NCI-H1436 (cell line): ENCODE measurements around the gene ATF7IP2.

Experiments
- DNase-seq: peaks from one replicate; lab custom pipeline; 2025; lab: John Stamatoyannopoulos, UW

ATF7IP2 gene

DNA sequence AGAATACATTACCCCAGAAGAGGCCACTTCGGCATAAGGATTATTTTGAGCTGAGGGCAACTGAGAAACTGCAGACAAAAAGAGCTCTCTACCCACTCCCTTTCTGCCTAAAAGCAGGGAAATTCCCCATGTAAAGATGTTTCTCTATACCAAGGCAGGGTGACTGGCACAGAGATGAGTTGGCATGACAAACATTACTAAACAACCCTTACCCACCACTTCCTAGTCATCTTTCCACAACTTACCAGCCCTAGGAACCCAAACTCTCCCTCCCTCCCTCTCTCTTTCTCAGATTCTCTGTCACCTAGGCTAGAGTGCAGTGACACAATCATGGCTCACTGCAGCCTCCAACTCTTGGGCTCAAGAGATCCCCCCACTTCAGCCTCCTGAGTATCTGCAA lies 126.0 kb downstream of the ATF7IP2 start:
- no peak for DNase-seq

DNA sequence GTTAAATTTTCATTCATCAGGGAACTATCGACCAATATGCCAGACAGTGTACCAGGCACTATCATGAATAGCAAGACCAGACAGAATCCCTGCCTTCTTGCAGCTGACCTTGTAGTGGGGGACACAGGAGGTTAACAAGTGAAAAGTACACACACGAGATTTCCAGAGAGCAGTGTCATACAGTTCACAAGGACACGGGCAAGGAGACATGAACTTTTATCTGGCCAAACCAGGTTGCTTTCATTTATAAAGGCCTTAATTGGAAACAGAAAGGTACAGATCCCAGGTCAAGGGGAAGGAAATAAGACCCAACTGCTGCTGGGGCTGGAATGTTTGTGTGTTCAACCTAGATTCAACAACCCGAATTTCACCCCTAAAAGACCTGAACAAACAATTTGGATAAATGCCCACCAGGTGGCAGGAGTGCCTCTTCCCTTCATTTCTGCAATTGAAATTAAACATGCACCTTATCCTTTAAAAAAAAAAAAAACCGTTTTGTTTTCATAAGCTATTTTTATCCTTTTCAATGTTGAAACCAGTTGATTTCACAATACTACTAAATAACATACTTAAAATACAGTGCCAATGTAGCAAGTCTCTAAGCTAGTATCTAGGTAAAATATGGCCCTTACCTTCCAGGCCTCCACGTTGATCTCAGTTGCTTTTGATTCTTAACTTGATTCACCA lies 128.7 kb downstream of the ATF7IP2 start:
- peak; percentile 27 for DNase-seq

DNA sequence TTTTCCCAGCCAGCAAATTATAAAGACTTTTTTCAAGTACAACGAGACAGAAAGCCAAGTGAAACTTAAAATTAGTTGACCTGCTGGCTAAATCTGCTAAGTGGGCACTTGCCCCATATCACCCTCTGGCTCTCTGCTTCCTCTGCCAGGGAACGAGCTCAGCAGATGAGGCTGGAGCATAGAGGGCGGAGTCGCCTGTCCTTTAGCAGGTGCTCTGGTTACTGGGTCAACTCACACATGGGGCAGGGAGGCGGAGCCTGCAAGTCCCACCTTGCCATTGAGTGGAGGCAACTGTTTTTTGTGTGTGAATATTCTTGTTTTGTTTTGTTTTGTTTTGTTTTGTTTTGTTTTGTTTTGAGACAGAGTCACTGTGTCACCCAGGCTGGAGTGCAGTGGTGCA lies 132.0 kb downstream of the ATF7IP2 start:
- DNase-seq: no peak

DNA sequence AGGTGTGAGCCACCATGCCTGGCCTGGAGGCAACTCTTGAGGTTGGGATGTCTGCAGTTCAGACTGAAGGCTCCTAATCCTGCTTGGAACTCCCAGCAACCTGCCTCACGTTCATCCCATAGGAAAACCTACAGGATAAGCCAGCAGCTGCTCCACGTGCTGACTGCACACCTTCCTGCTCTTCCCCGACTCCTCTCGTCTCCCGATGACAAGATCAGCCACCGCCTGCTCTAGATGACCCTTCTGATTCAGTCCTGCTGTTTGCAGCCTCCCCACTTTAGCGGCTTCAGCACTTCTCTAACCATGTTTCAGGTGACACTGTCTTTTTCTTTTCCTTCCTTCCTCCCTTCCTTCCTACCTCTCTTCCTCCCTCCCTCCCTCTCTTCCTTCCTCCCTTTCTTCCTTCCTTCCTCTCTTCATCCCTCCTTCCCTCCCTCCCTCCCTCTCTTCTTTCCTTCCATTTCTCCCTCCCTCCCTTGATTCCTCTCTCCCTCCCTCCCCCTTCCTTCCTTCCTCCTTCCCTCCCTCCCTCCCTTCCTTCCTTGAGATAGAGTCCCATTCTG lies 132.7 kb downstream of the ATF7IP2 start:
- no peak for DNase-seq

DNA sequence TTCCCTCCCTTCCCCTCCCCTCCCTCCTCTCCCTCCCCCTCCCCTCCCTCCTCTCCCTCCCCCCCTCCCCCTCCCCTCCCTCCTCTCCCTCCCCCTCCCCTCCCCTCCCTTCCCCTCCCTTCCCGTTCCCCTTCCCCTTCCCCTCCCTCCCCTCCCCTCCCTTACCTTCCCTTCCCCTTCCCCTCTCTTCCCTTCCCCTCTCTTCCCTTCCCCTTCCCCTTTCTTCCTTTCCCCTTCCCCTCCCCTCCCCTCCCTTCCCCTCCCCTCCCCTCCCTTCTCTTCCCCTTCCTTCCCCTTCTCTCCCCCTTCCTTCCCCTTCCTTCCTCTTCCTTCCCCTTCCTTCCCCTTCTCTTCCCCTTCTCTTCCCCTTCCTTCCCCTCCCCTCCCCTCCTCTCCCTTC lies 133.4 kb downstream of the ATF7IP2 start:
- DNase-seq: no peak

DNA sequence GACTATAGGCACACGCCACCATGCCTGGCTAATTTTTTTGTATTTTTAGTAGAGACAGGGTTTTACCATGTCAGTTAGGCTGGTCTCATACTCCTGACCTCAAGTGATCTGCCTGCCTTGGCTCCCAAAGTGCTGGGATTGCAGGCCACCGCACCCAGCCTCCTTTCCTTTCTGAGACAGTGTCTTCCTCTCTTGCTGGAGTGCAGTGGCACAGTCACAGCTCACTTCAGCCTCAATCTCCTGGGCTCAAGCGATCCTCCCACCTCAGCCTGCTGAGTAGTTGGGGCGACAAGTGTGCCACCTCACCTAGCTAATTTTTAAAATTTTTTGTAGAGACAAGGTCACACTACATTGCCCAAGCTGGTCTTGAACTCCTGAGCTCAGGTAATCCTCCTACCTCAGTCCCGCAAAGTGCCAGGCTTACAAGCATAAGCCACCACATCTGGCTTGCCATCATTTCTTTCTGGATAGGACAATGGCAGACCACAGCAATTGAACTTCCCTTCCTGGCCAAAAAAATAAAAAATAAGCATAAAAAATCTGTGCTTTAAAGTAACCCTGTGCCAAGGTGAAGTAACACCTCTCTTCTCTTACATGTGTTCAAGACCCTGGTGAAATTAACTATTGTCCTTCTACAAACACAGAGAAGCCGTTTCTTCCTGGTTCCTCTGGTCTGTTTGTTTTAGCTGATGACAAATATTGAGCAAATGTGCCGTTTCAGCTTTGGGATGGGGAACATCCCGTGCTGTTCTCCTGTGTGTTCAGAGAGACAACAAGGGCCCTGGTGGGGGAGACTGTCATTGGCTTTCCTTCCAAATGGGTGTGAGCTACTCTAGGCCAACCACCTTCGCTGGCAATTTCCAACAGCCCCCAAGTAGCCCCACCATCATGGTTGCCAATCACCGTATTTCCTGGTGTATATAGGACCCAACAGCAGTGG lies 134.3 kb downstream of the ATF7IP2 start:
- no peak for DNase-seq

DNA sequence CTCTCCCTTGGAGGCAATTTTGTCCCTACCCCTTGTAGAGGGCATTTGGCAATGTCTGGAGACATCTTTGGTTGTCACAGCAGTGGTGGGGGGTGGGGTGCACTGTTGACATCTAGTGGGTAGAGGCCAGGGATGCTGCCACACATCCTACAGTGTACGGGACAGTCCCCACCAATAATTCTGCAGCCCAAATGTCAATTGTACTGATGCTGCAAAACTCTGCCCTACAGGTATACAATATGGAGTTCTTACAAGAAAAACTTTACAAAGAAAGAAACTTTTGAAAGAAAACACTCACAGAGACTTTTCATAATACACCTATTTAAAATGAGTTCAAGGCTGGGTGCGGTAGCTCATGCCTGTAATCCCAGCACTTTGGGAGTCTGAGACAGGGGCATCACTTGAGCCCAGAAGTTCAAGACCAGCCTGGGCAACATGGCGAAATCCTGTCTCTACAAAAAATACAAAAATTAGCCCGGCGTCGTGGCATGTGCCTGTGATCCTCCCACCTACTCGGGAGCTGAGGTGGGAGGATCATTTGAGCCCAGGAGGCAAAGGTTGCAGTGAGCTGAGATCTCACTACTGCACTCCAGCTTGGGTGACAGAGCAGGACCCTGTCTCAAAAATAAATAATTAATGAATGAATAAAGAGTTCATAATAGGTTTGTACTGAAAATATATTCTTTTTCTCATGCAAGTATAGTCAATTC lies 135.2 kb downstream of the ATF7IP2 start:
- no peak for DNase-seq

DNA sequence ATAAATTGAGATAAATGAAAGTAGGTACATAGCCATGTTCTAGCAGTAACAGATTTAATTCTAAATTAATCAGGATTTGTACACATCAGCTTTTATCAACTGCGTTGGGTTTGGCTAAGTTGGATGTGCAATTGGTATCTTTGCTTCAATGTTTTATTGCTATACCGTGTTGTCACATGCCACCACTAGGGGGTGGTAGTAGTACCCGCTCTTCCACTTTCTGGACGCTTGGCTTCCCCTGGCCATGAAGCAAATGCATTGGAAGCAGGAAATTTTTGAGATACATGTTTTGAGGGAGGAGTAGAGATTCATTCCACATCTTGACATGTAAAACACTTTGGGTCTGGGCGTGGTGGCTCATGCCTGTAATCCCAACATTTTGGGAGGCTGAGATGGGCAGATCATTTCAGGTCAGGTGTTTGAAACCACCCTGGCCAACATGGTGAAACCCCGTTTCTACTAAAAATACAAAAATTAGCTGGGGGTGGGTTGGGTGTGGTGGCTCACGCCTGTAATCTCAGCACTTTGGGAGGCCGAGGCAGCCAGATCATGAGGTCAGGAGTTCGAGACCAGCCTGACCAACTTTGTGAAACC lies 135.9 kb downstream of the ATF7IP2 start:
- DNase-seq: peak; percentile 28

DNA sequence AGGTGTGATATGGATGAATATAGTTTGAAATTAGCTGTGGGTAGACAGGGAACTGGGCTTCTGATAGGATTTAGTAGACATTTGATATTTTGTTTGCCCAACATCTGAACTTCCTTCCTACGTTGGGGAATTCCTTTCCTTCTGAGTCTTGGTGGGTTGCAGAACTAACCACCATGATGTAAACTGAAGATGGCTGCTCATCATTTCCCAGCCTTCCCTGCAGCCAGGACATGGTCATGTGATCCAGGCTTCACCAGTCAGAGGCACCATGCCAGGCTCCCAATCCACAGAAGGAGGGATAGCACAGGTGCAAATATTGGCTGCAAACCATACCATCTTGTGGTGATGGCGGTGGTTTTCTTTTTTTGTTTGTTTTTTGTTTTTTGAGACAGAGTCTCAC lies 137.1 kb downstream of the ATF7IP2 start:
- no peak for DNase-seq

DNA sequence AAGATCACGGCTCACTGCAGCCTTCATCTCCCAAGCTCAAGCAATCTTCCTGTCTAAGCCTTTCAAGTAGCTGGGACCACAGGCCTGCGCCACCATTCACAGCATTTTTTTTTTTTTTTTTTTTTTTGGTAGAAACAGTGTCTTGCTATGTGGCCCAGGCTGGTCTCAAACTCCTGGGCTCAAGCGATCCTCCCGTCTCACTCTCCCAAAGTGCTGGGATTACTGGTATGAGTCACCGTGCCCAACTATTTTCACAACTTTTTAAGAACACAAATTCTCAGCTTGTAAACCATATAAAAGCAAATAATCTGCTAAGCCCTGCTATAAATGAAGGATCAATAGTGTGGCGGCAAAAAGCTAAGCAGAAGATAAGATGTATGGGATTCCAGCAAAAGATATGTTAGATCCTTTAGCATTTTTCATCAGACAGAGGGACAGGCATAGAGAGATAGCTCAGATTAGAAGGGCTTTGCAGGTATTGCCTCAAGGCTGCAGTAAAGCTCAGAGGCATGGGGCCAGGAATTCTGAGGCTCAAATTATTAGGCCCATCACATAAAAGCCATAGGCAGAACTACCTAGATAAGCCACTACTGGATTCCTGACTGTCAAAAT lies 139.5 kb downstream of the ATF7IP2 start:
- no peak for DNase-seq

DNA sequence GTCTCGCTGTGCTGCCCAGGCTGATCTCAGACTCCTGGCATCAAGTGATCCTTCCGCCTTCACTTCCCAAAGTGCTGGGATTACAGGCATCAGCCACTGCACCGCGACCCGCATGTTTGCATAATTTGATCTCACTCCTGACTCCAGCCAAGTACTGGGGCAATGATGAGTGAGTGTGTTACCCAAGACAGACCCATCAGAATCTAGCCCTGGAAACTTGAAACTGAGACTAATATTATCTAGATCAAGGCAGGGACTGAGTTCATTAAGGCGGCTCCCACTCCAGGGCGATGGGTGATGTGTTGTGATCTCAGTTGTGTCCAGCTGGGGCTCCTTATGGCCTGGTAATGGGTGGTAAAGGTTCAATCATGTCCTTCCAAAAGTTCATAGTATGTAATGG lies 141.1 kb downstream of the ATF7IP2 start:
- no peak for DNase-seq

DNA sequence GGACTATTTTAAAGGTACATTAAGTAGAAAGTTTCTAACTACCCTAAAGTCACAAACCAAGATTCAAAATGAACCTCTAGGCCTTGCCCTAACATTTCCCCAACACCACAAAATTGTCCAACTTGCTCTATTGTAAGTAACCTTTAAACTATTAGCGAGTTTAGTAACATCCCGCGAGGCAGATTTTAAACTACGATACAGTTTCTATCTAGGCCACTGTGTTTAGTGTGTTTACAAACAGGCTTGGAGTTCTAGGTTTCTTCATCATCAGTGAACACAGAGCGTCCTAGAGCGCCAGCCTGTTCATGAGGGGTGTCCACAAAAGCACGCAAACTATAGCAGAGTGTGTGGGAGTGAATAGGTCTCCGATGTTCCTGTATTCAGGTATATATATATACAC lies 142.8 kb downstream of the ATF7IP2 start:
- DNase-seq: no peak

DNA sequence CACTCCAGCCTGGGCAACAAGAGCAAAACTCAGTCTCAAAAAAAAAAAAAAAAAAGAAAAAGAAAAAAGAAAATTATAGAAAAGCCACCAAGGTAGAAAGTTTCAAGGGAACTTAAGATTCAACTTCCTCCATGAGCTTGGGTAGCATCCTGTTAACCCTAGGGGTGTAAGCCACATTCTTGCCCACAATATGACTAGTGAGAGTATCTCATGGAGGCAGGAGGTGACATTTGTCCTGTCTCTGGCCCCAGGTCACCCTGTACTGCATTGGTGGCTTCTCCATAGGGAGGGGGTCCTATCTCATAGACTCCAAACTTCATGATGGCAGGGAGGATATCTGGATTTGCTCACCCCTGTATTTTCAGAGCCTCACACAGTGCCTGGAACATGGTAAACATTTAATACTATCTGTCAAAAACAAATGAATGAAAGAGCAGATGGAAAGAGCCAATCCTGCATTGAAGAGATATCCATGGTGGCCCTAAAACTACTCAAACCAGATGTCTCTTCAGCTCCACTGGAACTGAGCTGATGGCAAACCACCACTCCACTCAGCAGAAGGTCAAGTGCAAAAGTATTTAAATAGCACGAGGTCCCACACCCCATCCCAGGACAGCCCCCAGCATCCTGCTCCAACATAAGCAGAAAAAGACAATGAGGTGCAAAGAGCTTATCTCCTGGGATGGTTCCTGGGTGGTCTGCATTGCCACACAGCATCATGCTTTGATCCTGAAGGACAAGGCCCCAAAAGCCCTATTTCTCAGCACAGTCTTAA lies 144.2 kb downstream of the ATF7IP2 start:
- DNase-seq: no peak

DNA sequence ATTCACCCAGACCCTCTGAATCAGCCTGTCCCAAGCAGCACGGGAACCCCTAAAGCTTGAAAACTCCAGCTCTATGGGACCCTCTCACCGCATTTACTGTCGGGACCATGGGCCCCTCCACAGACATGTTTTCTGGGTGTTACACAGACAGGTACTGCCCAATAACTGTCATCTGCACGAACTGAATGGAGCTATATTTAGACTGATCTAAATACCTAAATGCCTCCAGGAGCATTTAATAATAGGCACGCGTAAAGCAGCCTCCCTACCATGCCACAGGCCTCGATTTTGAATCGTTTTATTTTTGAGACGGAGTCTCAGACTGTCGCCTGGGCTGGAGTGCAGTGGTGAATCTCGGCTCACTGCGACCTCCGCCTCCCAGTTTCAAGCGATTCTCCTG lies 144.8 kb downstream of the ATF7IP2 start:
- DNase-seq: no peak

DNA sequence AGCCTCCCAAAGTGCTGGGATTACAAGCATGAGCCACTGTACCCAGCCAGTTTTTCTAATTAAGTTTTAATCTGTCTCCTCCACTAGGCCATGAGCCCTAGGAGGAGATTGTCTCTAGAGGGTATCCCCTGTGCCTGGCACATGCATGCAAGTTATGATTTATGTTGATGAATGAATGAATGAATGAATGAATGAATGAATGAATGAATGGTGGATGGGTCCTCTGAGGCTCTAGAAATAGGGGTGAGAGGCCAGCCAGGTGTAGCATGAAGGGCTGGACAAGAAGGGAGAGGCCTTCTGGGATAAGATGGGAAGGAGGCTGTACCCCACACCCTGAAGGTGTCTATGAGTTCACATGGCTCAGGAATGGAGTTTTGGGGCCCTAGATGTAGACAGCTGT lies 145.7 kb downstream of the ATF7IP2 start:
- no peak for DNase-seq
